DOHH2 (cell line): ENCODE data around the gene PAMR1.
"Not testable (repeated sequence)": the region's sequence is repeated elsewhere in the genome, so short reads cannot be mapped to it uniquely, and the experiment has no call there.

ENCODE experiments used
- H3F3A ChIP-seq: fragments of 200-600 bp; sonication (generic), shearing (Covaris generic); 2 replicates; pipeline ENCODE4 v1.6.0; 2016; ENCODE audit warnings: antibody characterized with exemption, mild to moderate bottlenecking; ENCODE audit not compliant: control insufficient read depth, insufficient read depth
- H3K27ac ChIP-seq: fragments of 200-600 bp; sonication (generic); 2 replicates; pipeline ENCODE4 v1.5.1; 2014; ENCODE audit warnings: low read depth, mild to moderate bottlenecking, low read length, moderate library complexity
- H3K27me3 ChIP-seq: fragments of 200-600 bp; sonication (generic); 2 replicates; pipeline ENCODE4 v1.6.1; 2014; ENCODE audit warnings: mild to moderate bottlenecking, low read length, mixed read lengths; ENCODE audit not compliant: control insufficient read depth
- H3K36me3 ChIP-seq: fragments of 200-600 bp; sonication (generic); 2 replicates; pipeline ENCODE4 v1.6.1; 2014; ENCODE audit warnings: mild to moderate bottlenecking, low read length, moderate library complexity, mixed read lengths; ENCODE audit not compliant: control insufficient read depth
- H3K4me1 ChIP-seq: fragments of 200-600 bp; sonication (generic); 2 replicates; pipeline ENCODE4 v1.6.1; 2014; ENCODE audit warnings: mild to moderate bottlenecking, low read length, mixed read lengths; ENCODE audit not compliant: control insufficient read depth
- H3K4me2 ChIP-seq: fragments of 200-600 bp; sonication (generic); 2 replicates; pipeline ENCODE4 v1.6.0; 2014; ENCODE audit warnings: mild to moderate bottlenecking, low read length, moderate library complexity
- H3K4me3 ChIP-seq: fragments of 200-600 bp; sonication (generic); 2 replicates; pipeline ENCODE4 v1.5.1; 2014; ENCODE audit warnings: mild to moderate bottlenecking, low read length, mixed read lengths
- H3K79me2 ChIP-seq: fragments of 200-600 bp; sonication (generic); 2 replicates; pipeline ENCODE4 v1.6.1; 2014; ENCODE audit warnings: mild to moderate bottlenecking, low read length, mixed read lengths; ENCODE audit not compliant: control insufficient read depth
- H3K9me2 ChIP-seq: fragments of 200-600 bp; sonication (generic); replicated peaks from 2 replicates; pipeline ENCODE4 v1.6.1; 2014; ENCODE audit warnings: mild to moderate bottlenecking, low read length, mixed read lengths; ENCODE audit not compliant: control insufficient read depth
- H3K9me3 ChIP-seq: fragments of 200-600 bp; sonication (generic); 2 replicates; pipeline ENCODE4 v1.6.1; 2014; ENCODE audit warnings: antibody characterized with exemption, low read length, mixed read lengths; ENCODE audit not compliant: control insufficient read depth, insufficient read depth
- H4K20me1 ChIP-seq: fragments of 200-600 bp; sonication (generic); 2 replicates; pipeline ENCODE4 v1.6.0; 2014; ENCODE audit warnings: low read depth, mild to moderate bottlenecking, antibody characterized with exemption, low read length, moderate library complexity; ENCODE audit not compliant: control insufficient read depth, insufficient read depth
- EZH2phosphoT487 ChIP-seq: fragments of 200-600 bp; sonication (generic); IDR thresholded peaks from 2 replicates; pipeline ENCODE4 v1.6.1; 2017; ENCODE audit warnings: borderline replicate concordance, mild to moderate bottlenecking, antibody characterized with exemption, low read length, moderate library complexity, mixed read lengths
- TF ChIP-seq, protein P1 (sequence below): fragments of 200-600 bp; sonication (generic); IDR thresholded peaks from one replicate; pipeline ENCODE4 v1.5.1; 2014; ENCODE audit warnings: antibody characterized with exemption, mild to moderate bottlenecking, low read depth, low read length; ENCODE audit not compliant: poor library complexity, severe bottlenecking

The PAMR1 gene

DNA sequence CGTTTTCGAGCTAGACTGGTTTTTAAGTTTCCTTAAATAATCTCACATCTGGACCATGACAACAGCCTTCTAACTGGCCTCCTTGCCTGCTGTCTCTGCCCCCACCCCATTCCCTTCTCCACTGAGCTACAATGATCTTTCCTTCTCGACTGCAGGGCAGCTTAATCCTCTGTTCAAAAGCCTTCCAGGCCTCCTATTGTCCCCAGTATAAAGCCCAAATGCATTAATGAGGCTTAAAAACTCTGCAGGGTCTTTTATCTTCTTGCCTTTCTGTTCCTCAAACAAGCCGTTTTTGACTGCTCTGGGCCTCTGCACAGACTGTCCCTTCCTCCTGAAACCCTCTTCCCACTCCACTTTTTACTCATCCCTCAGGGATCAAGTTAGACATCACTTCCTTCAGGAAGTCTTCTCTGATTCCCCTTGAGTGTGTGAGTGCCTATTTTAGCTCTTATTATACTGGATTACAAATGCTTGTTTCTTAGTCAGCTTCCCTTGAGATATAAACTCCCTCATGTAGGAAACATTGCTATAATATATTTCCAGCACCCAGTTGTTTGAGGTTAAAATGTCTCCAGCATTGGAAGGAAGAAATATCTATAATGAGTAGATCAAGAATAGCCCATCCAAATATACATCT, 23.6 kb upstream of the PAMR1 start:
- no peaks in the 10 kb centered on the region for H3K9me2 ChIP-seq
- H3K36me3 ChIP-seq = no peaks in the 10 kb centered on the region
- H3K27me3 ChIP-seq = no peaks in the 10 kb centered on the region
- H4K20me1 ChIP-seq = no peaks in the 10 kb centered on the region
- H3K79me2 ChIP-seq = no peaks in the 10 kb centered on the region
- no peaks in the 10 kb centered on the region for H3F3A ChIP-seq
- TF ChIP-seq, protein P1, sequence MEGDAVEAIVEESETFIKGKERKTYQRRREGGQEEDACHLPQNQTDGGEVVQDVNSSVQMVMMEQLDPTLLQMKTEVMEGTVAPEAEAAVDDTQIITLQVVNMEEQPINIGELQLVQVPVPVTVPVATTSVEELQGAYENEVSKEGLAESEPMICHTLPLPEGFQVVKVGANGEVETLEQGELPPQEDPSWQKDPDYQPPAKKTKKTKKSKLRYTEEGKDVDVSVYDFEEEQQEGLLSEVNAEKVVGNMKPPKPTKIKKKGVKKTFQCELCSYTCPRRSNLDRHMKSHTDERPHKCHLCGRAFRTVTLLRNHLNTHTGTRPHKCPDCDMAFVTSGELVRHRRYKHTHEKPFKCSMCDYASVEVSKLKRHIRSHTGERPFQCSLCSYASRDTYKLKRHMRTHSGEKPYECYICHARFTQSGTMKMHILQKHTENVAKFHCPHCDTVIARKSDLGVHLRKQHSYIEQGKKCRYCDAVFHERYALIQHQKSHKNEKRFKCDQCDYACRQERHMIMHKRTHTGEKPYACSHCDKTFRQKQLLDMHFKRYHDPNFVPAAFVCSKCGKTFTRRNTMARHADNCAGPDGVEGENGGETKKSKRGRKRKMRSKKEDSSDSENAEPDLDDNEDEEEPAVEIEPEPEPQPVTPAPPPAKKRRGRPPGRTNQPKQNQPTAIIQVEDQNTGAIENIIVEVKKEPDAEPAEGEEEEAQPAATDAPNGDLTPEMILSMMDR = no peak
- no peak for TF ChIP-seq EZH2phosphoT487
- H3K4me3 ChIP-seq = no peak overlapping the region
- no peaks in the 10 kb centered on the region for H3K9me3 ChIP-seq
- no peak overlapping the region for H3K27ac ChIP-seq
- no peaks in the 10 kb centered on the region for H3K4me1 ChIP-seq
- no peak overlapping the region for H3K4me2 ChIP-seq

DNA sequence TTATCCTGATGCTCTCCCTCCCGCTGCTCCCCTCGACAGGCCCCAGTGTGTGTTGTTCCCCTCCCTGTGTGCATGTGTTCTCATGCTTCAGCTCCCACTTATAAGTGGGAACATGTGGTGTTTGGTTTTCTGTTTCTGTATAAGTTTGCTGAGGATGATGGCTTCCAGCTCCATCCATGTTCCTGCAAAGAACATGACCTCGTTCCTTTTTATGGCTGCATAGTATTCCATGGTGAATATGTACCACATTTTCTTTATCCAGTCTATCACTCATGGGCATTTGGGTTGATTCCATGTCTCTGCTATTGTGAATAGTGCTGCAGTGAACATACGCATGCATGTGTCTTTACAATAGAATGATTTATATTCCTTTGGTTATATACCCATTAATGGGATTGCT, 22.6 kb upstream of the PAMR1 start:
- not testable (repeated sequence) for H4K20me1 ChIP-seq, H3K36me3 ChIP-seq, H3K4me3 ChIP-seq, H3K27ac ChIP-seq, H3K9me3 ChIP-seq, H3F3A ChIP-seq, H3K4me1 ChIP-seq, H3K79me2 ChIP-seq, H3K4me2 ChIP-seq, H3K27me3 ChIP-seq, H3K9me2 ChIP-seq

DNA sequence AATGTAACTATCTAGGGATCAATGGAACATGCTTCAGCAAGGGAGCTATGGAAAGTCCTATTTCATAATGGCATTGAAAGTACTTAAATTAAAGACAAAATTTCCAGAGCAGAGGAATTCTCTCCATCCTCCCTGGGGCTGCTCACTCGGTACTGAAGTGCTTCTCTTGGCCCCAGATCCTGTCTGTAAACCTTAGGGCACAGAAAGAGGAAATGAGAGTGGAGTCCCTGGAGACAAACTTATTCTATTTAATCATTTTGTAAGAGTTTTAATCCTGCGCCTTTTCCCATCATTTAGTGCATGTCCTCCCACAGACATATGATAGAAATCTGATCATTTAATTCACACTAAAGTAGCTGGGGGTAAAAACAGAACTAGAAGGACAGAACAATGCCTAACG, 20.9 kb upstream of the PAMR1 start:
- Histone ChIP-seq H3K27me3 (no peaks in the 10 kb centered on the region), H3F3A (no peaks in the 10 kb centered on the region), H3K4me2 (no peak overlapping the region), H3K9me2 (no peaks in the 10 kb centered on the region), H3K36me3 (no peaks in the 10 kb centered on the region), H3K9me3 (no peaks in the 10 kb centered on the region), H3K4me3 (no peak overlapping the region), H3K27ac (no peak overlapping the region), H3K4me1 (no peaks in the 10 kb centered on the region), H4K20me1 (no peaks in the 10 kb centered on the region), H3K79me2 (no peaks in the 10 kb centered on the region)
- TF ChIP-seq, protein P1 = no peak
- no peak for TF ChIP-seq EZH2phosphoT487

DNA sequence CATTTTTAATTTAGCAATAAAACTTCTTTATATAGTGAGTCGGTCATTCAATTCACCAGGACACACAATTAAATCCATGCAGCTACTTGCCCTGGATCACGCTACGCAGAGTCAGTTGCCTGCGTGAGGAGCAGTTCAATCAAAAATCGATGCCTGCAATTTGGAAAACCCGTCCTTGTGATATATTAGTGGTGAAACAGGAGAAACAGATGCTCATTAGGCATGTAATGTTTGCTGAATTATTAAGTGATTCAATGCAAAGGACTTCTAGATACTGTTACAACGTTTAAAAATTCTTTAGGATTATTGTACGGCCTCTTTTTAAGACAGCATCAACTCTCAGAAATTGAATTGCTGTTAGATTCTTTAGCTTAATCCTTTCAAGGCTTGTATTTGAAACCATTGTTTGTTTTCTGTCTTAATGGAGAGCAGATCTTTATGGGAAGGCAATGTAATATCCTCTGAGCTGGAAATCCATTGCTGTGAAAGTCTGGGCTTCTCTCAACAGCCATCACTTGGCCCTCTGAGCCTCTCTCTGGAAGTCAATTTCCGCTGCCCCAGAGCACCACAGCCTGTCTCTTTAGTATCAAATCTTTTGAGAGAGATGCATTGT, 20.1 kb upstream of the PAMR1 start:
- Histone ChIP-seq H3K79me2 (no peaks in the 10 kb centered on the region), H3K27ac (no peak overlapping the region), H3K9me2 (no peaks in the 10 kb centered on the region), H3K36me3 (no peaks in the 10 kb centered on the region), H3F3A (no peaks in the 10 kb centered on the region), H3K4me1 (no peaks in the 10 kb centered on the region), H3K4me2 (no peak overlapping the region), H4K20me1 (no peaks in the 10 kb centered on the region), H3K27me3 (no peaks in the 10 kb centered on the region), H3K9me3 (no peaks in the 10 kb centered on the region), H3K4me3 (no peak overlapping the region)
- TF ChIP-seq, protein P1 = no peak
- TF ChIP-seq EZH2phosphoT487 = no peak
